NCI-H345 treated with DMSO at 0.1 percent for 48 hours (cell line): Measurements from ENCODE around the gene MAB21L3.
"Not testable (repeated sequence)": the region's sequence is repeated elsewhere in the genome, so short reads cannot be mapped to it uniquely, and the experiment has no call there.

Source experiments
- DNase-seq: peaks from one replicate; lab custom pipeline; 2025; ENCODE audit not compliant: unreplicated experiment; lab: John Stamatoyannopoulos, UW

Gene MAB21L3

DNA sequence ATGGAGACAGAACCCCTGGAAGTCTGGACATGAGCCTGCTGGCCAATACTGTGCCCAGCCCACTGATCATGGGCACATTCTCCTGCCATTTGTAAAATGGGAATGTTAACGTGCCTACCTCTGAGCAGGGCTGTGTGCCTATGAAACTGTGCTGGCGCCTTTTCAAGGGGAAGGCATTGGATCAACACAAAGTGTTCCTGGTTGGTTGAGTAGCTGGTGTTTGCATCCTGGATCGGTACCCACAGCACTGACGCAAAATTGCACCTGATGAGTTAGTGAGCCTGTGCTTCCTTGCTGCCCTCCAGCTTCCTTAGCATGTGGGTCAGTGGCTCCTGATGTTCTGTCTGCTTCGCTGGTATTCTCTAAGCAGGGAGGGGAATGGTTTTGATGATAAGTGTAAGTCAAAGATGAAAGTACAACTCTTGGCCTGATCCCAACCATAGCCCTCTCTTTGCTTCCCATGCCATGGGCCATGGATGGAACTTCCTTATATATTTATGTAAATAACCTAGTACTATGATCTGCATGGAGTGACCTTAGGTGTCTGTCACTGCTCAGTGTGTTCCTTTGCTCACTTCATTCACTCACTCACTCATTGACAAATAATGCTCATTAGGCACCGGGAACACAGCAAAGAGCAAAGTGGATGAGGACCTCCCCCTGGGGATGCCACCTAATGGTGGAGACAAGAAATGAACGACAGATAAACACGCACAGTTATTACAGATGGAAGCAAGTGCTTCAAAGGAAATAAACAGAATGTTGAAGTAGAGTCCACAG lies 22.7 kb downstream of the MAB21L3 start:
- DNase-seq, result no peak

DNA sequence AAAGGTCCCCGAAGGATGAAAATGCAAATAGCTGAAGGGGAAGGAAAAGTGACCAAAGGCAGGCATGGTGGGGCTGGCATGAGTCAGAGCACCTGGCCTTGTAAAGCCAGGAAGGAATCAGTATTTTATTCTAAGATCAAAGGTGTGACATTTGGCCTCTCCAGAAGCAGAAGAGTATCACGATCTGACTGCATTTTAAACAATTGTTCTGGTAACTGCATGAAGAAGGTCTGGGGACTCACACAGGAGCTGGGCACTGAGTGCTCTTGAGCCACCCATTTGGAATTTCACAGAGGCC lies 23.2 kb downstream of the MAB21L3 start:
- DNase-seq, result no peak

DNA sequence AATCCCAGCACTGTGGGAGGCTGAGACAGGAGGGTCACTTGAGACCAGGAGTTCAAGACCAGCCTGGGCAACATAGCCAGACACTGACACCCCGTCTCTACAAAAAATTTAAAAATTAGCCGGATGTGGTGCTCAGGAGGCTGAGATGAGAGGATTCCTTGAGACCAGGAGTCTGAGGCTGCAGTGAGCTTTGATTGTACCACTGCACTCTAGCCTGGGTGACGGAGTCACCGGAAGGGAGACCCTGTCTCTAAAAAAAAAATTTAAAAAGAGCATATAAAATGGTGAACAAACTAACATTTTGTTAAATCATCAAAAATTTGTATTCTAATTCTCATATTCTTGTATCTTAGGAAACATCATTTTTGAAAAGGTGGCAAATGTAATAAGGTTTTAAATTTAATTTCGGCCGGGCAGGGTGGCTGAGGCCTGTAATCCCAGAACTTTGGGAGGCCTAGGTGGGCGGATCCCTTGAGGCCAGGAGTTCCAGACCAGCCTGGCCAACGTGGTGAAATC lies 27.1 kb downstream of the MAB21L3 start:
- no peak for DNase-seq

DNA sequence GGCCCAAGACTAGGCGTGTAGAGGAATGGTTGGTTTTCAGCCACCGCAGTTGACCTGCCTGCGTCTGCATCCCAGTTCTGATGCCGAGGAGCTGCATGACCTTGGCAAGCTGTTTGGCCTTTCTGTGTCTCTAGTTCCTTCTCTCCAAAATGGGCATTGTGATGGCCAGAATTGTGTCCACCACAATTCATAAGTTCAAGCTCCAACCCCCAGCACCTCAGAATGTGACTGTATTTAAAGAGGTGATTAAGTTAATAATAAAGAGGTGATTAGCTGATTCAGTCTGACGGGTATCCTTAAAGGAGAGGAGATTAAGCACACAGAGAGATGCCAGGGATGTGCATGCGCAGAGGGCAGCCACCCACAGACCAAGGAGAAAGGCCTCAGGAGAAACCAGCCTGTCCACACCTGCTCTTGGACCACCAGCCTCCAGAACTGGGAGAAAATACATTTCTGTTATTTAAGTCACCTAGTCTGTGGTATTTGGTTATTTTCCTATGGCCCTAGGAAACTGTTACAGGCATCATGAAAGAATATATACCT lies 28.5 kb downstream of the MAB21L3 start:
- no peak for DNase-seq

DNA sequence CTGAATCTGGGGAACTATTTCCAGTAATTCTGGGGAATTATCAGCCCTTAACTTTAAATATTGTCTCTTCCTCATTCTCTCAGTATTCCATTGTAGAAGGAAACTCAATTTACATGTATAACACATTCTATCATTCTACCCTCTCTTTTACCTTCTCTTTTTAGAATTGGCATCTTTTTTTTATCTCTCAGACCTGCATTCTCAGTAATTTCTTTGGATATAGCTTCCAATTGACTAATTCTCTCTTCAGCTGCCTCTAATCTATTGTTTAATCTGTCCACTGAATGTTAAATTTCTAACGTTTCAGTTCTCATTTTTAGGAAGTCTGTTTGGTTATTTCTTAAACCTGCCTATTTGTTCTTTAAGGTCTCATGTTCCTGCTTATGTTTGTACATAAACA lies 33.0 kb downstream of the MAB21L3 start:
- no peak for DNase-seq

DNA sequence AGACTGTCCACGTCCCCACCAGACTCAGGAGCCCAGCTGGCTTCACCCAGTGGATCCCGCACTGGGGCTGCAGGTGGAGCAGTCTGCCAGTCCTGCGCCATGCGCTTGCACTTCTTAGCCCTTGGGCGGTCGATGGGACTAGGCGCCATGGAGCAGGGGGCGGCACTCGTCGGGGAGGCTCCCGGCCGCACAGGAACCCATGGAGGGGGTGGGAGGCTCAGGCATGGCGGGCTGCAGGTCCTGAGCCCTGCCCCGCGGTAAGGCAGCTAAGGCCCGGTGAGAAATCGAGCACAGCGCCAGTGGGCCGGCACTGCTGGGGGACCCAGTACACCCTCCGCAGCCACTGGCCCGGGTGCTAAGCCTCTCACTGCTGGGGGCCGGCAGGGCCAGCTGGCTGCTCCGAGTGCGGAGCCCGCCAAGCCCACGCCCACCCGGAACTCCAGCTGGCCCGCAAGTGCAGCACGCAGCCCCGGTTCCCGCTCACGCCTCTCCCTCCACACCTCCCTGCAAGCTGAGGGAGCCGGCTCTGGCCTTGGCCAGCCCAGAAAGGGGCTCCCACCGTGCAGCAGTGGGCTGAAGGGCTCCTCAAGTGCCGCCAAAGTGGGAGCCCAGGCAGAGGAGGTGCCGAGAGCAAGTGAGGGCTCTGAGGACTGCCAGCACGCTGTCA lies 35.4 kb downstream of the MAB21L3 start:
- DNase-seq, result not testable (repeated sequence)

DNA sequence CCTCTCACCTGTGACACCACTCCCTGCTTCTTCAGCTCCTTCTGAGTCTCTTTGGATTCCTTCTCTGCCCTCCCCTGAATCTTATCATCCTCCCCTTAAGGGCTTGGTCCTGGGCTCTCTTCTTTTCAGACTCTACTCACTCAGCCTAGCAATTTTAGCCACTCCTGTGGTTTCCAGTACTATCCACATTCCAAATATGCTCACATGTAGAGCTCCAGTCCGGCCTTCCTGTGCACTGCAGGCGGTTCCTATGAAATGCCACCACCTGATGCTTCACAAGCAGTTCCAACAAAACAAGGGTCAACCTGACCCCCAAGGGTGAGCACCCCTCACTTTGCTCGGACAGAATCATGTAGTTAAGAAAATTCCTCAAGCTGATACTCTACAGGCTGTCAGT lies 35.9 kb downstream of the MAB21L3 start:
- DNase-seq, result no peak

DNA sequence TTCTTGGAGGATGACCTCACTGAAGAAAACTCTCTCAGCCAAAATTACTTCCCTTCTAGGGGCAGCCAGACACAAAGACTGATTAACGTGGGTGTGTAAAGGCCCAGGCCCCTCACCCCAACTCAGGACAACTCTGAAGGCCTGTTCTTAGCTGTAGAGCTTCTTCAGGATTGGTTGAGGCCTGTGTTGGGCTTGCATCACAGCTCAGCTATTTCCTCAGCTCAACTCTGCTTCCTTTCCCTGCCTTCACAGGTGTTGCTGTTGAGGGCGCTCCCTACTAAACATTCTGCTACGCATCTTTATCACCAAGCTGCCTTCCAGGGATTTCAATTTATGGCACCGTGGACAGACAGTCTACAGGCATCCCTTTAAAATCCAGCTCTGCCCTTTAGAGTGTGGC lies 36.8 kb downstream of the MAB21L3 start:
- DNase-seq, result no peak

DNA sequence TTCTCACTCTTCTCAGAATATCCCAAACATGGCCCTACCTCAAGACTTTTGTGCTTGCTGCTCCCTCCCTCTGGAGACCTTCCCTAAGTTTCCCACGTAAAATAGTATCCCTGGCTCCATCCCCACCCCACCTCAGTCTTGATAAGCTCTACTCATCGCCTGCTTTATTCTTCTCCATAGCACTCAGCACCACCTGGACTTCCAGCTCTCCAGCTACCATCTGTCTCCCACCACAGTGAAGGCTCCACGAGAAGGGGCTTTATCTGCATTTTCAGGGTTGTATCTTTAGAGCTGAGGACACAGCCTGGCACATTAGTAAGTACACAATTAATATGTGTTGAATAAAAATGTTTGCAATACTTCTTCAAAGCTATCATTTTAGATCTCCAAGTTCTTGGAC lies 37.8 kb downstream of the MAB21L3 start:
- no peak for DNase-seq

DNA sequence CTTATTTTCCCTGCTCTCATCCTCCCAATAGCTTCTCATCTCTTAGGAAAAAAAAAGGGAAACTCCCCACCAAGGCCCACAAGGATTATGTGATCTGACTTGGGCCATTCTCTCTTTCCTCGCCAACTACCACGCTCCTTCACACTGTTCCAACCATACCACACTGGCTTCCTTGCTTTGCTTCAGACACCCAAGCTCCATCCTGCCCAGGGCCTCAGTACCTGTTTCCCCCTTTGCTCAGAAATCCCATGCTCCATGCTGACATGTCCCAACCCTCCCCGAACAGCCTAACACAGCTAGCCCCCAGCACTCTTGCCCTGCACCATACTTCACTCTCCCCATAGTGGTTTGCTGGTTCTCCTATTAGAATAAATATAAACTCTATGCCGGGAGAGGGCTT lies 39.2 kb downstream of the MAB21L3 start:
- no peak for DNase-seq

DNA sequence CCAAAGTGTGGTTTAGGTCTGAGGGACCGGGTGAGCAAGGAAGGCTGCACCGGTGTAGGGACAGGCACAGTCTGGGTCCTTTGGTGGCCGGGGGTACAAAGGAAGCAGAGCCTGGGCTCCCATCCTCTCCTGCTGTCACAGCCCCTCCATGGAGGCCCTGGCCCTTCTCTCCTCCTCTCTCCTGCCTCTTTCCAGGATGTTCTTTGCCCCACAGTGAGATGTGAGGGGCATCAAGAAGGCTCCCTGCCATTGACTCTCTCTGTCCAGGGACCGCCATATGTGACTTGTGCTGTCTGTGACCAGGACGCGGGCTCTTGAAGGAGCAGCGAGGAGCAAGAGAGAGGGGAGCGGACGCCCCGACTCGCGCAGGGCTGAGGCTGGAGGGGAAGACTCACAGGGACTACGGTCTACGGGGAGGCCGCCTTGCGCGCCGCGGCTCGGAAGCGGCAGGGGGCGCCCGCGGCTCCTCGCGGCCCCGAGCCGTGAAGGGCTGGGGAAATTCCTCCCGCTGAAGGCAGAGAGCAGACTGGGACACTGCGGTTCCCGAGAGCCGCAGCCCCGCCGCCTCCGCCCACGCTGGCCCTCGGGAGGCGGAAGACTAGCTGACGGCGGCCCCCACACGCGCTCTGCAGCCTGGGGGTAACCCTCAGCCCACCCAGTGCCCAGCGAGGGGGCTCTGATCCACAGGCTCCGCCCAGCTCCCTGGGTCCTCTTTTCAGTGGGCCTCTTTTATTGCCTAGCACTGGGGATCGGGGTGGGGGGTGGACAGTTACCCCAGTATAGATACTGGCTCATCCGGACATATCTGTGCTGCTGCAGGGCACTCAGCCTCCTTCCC lies 40.8 kb downstream of the MAB21L3 start:
- peak; percentile 23 for DNase-seq

DNA sequence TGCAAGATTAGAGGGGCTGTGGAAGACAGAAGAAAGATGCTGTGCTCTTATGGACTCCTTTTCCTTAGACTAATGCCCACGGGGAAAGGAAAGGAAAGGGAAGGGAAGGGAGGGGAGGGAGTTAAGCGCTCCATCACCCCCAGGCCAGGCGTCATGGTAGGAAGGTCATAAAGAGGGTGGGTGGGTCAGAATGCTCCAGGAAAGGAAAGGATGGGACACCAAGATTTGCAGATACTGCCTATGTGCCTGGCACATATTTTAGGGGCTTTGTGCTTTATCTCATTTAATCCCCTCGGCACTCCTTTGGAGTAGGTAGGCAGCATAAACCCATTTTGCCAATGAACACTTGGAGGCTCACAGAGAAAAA lies 41.4 kb downstream of the MAB21L3 start:
- no peak for DNase-seq

DNA sequence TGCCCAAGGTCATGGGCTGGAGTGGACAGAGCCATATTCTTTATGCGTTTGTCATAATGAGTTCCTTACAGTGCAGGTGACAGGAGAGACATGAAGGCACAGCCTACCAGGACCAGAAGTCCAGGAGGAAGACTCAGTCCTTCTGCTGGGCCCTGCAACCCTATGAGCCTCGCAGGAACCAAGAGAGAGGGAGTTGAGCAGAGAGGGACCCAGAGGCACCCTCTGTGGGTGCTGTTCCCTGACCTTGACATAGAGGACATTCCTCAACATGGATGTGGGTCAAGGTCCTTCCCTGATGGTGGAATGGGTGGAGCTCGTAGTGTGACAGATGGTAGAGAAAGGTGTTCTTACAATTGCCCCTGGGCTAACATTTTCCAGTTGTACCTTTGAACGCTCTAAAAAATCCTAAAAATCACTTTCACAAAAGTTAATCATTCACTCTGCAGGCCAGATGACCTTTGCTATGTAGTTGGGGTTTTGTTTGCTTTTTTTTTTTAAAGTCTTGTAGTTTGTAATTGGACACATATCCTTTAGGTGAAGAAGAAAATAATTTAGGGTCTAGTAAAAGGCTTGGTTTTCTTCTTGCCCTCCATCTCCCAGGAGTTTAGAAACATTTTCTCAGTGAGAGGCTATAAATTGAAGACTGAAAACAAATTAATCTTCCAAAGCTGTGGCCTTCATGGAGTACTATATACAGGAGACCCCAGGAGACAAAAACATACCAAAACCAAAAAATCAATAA lies 41.9 kb downstream of the MAB21L3 start:
- DNase-seq, result no peak

DNA sequence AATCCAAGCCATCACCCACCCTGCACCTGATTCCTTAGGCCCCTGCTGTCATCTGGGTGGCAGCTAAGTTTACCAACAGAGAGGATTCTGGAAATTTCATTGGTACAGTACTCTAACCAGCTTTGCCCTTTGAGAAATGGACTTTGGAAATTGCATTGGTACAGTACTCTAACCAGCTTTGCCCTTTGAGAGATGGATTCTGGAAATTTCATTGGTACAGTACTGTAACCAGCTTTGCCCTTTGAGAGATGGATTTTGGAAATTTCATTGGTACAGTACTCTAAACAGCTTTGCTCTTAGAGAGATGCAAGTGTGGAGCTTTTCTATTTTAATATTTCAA lies 42.5 kb downstream of the MAB21L3 start:
- DNase-seq, result no peak

DNA sequence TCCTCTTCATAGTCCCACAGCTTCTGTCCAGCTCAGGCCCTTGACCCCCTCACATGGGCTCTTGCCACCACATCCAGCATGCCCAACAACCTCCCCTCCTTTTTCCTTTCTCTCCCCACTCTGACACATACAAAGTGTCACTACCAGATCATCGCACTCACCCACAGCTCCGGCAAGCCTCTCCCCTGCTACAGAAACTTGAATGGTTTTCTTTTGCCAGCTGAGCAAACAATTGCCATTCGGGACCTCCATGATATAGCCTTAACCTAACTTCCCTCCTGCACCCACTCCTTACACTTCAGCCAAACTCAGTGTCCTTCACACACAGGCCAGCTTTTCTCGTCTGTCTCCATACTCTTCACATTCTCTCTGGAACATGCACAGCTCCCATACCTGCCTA lies 43.3 kb downstream of the MAB21L3 start:
- no peak for DNase-seq

DNA sequence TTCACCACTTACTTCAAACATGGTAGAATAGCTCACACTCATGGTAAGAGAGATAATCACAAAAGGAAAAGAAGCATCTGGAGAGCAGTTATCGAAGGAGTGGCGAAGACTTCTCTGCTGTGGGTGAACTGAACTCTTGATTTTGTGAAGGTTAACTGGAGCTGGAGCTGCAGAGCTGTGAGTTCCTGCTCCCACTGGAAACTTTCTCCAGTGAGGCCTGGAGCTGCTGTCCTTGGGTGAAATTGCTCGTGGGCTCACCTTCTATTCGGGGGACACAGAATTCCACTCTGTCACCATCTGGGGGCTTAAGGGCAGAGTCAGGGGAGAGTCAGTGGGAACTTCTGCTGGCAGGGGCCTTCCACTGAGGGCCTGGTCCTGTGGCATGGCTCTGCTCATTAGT lies 45.9 kb downstream of the MAB21L3 start:
- no peak for DNase-seq

DNA sequence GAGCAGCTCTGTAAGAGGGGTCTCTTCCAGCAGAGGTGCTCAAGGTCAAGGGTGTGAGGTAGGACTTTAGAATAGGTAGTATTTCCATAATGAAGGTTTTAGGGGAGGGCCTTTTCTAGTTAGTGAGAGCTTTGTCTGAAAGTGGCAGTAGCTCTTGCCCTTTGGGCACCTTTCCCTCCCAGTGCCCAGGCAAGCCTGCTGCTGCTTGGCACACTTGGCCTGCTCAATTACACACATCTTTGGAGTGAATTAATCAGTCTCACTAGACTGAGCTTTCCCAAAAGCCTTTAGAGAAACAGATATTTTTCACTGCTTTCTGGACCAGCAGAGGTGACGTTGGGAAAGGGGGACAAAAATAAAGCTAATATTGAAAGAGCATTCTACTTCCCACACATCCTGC lies 48.0 kb downstream of the MAB21L3 start:
- no peak for DNase-seq

DNA sequence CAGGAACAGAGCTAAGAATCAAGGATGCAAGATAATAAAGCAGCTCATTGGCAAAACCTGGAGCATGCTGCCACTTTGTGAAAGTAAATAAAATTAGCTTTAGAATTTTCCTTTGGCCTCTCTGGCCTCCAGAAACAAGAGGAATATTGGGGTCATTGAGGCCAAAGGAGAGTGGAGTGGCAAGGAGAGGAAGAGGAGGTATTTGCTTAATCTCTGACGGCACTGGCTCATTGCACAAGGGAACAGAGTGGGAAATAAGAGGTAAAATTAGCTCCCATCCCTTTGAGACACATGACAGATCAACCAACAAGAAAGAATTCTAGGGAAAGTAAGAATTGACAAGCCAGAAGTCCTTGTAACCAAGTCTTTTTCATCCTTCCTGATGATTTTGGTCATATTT lies 48.4 kb downstream of the MAB21L3 start:
- DNase-seq, result no peak

DNA sequence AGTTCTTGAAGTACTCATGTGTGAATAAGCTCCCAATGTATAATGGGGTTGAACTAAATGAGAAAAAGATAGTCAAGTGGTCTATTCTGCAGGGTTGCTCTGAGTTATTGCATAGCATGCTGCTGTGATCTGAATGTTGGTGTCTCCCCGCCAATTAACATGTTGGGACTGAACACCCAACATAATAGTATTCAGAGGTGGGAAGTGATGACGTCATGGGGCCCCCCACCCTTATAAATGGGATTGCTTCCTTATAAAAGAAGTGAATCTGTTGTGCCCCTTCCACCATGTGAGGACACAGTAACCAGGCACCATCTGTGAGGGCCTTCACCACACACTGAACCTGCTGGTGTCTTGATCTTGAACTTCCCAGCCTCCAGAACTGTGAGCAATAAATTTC lies 50.2 kb downstream of the MAB21L3 start:
- DNase-seq, result no peak

DNA sequence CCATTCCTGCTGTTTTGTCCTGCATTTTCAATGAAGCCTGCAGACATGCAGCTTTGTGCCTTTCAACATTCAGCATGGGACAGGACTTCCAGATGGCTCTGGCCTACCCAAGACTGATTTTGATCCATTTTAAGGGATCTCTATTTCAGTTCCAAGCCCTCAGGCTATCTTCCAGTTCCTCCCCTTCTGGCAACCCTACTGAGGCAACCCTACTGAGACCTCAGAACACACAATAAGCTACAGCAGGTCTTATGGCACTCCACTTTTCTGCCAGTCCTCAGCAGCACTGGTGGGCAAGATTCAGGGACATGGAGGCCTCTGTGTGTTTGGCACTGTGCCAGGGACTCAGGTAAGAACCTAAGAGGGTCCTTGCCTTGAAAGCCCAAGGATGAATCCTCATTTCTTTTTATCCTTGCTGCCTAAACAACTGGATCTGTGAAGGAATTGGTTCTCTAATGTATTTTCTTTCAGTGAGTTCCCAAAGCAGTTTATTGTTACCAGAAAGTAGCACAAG lies 50.7 kb downstream of the MAB21L3 start:
- DNase-seq, result no peak

DNA sequence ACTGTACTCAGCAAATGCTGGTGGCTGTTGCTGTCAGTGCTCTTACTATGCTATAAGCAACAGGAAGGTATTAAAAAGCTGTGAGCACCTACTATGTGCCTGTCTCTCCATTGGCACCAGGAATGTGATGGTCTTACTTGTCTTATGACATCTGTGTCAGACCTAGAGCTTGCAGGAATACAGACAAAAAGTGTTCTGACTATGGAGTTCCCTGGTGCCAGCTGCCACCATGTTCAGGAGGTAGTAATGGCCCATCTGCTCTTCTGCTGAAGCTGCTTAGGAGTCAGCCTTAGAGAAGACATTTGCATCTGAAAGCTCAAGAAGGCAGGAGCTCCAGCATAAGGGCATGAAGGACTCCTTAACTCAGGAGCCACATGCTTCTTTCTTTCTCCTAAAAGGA lies 52.3 kb downstream of the MAB21L3 start:
- no peak for DNase-seq
